ENCODE data around the gene TESMIN. TPM values are rescaled to one million over a fixed set of nuclear protein-coding genes. Genes with fewer than 3 reads are reported as not detected.

The TESMIN gene
- total RNA-seq, 1 donor from 2014 or later, result 0.46 TPM

GRCh38 chr11:68721075-68721474, 30.2 kb downstream of the TESMIN start:
- intact Hi-C loops (cut with DNase I), result no loop called here
- DNase-seq (ENCODE audit: low spot score), result no peak

- DNase-seq (ENCODE audit: low spot score), result no peak
- intact Hi-C loops (cut with DNase I), result no loop called here
These were observed 35.7 kb downstream of the TESMIN start for GRCh38 chr11:68715456-68716122.

GRCh38 chr11:68714060-68714856, 37.1 kb downstream of the TESMIN start:
- DNase-seq (ENCODE audit: low spot score), result no peak
- intact Hi-C loops (cut with DNase I), result no loop called here

GRCh38 chr11:68711114-68711513, 40.2 kb downstream of the TESMIN start:
- intact Hi-C loops (cut with DNase I), result no loop called here
- no peak for DNase-seq (ENCODE audit: low spot score)

- DNase-seq (ENCODE audit: low spot score), result no peak
- intact Hi-C loops (cut with DNase I), result no loop called here
These were observed 40.9 kb downstream of the TESMIN start for GRCh38 chr11:68710409-68710808.

GRCh38 chr11:68709062-68709461, 42.3 kb downstream of the TESMIN start:
- intact Hi-C loops (cut with DNase I), result no loop called here
- no peak for DNase-seq (ENCODE audit: low spot score)

GRCh38 chr11:68707527-68707926, 43.8 kb downstream of the TESMIN start:
- intact Hi-C loops (cut with DNase I), result no loop called here
- DNase-seq (ENCODE audit: low spot score), result no peak

GRCh38 chr11:68704887-68705286, 46.4 kb downstream of the TESMIN start:
- intact Hi-C loops (cut with DNase I), result no loop called here
- no peak for DNase-seq (ENCODE audit: low spot score)

- no peak for DNase-seq (ENCODE audit: low spot score)
- intact Hi-C loops (cut with DNase I), result no loop called here
These were observed 52.3 kb downstream of the TESMIN start for GRCh38 chr11:68698993-68699392.

GRCh38 chr11:68695531-68695930, 55.8 kb downstream of the TESMIN start:
- intact Hi-C loops (cut with DNase I), result no loop called here
- no peak for DNase-seq (ENCODE audit: low spot score)

- intact Hi-C loops (cut with DNase I), result no loop called here
- DNase-seq (ENCODE audit: low spot score), result no peak
These were observed 56.7 kb downstream of the TESMIN start for GRCh38 chr11:68694431-68695297.

GRCh38 chr11:68693484-68693882, 57.8 kb downstream of the TESMIN start:
- intact Hi-C loops (cut with DNase I), result no loop called here
- no peak for DNase-seq (ENCODE audit: low spot score)

- intact Hi-C loops (cut with DNase I), result no loop called here
- no peak for DNase-seq (ENCODE audit: low spot score)
These were observed 58.3 kb downstream of the TESMIN start for GRCh38 chr11:68692871-68693483.

- DNase-seq (ENCODE audit: low spot score), result no peak
- intact Hi-C loops (cut with DNase I), result no loop called here
These were observed 59.2 kb downstream of the TESMIN start for GRCh38 chr11:68692115-68692514.

GRCh38 chr11:68691402-68691784, 59.9 kb downstream of the TESMIN start:
- intact Hi-C loops (cut with DNase I), result no loop called here
- DNase-seq (ENCODE audit: low spot score), result no peak

- no peak for DNase-seq (ENCODE audit: low spot score)
- intact Hi-C loops (cut with DNase I), result no loop called here
These were observed 60.5 kb downstream of the TESMIN start for GRCh38 chr11:68690671-68691401.

GRCh38 chr11:68689737-68690625, 61.3 kb downstream of the TESMIN start:
- peak; percentile 47 for DNase-seq (ENCODE audit: low spot score)
- intact Hi-C loops (cut with DNase I), result no loop called here

- intact Hi-C loops (cut with DNase I), result no loop called here
- DNase-seq (ENCODE audit: low spot score), result peak; percentile 49
These were observed 62.4 kb downstream of the TESMIN start for GRCh38 chr11:68688881-68689280.

Measured in cardiac septum (tissue), 1 donor.